CD14-positive monocyte (primary cell): ENCODE results near the gene ARHGAP44. TPM values are rescaled to one million over a fixed set of nuclear protein-coding genes. Genes with fewer than 3 reads are reported as not detected.

Source experiments
- DNase-seq, 3 donors: peaks; one replicate each; pipeline ENCODE4 v3.0.0-alpha.2; 2011 to 2022
- H2AFZ ChIP-seq: 2 replicates; pipeline ENCODE4 v1.6.0; 2012; ENCODE audit warnings: mild to moderate bottlenecking, low read depth, low read length, inconsistent platforms; ENCODE audit not compliant: insufficient read depth, poor library complexity, severe bottlenecking
- H3K27ac ChIP-seq, 2 donors: 1 replicate in 1 of 2; 2 replicates in 1 of 2; pipeline ENCODE4 v1.5.1; 2012 to 2013; ENCODE audit warnings: low read length in 2 of 2, control low read depth in 1 of 2, inconsistent platforms in 1 of 2, low read depth in 1 of 2, mild to moderate bottlenecking in 1 of 2
- H3K27me3 ChIP-seq, 2 donors: one replicate each; pipeline versions ENCODE4 v1.6.0 to v1.6.1; 2011 to 2013; ENCODE audit warnings: low read length in 2 of 2; ENCODE audit not compliant: control insufficient read depth in 2 of 2, insufficient read depth in 2 of 2
- H3K36me3 ChIP-seq, 2 donors: replicated peaks in 1 of 2; 1 replicate in 1 of 2; 2 replicates in 1 of 2; pipeline versions ENCODE4 v1.5.1 to v1.6.1; 2012 to 2013; ENCODE audit warnings: low read length in 2 of 2, control low read depth in 1 of 2, inconsistent platforms in 1 of 2, mild to moderate bottlenecking in 1 of 2; ENCODE audit not compliant: insufficient read depth in 2 of 2, control insufficient read depth in 1 of 2
- H3K4me1 ChIP-seq, 2 donors: 1 replicate in 1 of 2; 2 replicates in 1 of 2; pipeline versions ENCODE4 v1.5.1 to v1.6.1; 2012 to 2013; ENCODE audit warnings: low read length in 2 of 2, control low read depth in 1 of 2, inconsistent platforms in 1 of 2, mild to moderate bottlenecking in 1 of 2, moderate library complexity in 1 of 2; ENCODE audit not compliant: insufficient read depth in 2 of 2, control insufficient read depth in 1 of 2
- H3K4me2 ChIP-seq: replicated peaks from 2 replicates; pipeline ENCODE3; 2012; ENCODE audit warnings: low read length, moderate library complexity, mild to moderate bottlenecking; ENCODE audit not compliant: poor library complexity, severe bottlenecking; ENCODE audit errors: extremely low read depth
- H3K4me3 ChIP-seq, 3 experiments: fragments of 200-600 bp in 1 of 3; sonication (generic) in 1 of 3; replicated peaks in 1 of 3; 1 replicate in 2 of 3; 2 replicates in 1 of 3; pipeline ENCODE4 v1.5.1; 2011 to 2013; ENCODE audit warnings: low read length in 3 of 3, mild to moderate bottlenecking in 3 of 3, control low read depth in 2 of 3, low read depth in 2 of 3, inconsistent platforms in 1 of 3, moderate library complexity in 1 of 3
- H3K79me2 ChIP-seq: 2 replicates; pipeline ENCODE4 v1.6.0; 2012; ENCODE audit warnings: mild to moderate bottlenecking, control low read depth, inconsistent platforms, low read length, moderate library complexity; ENCODE audit not compliant: insufficient read depth
- H3K9ac ChIP-seq: 2 replicates; pipeline ENCODE4 v1.6.0; 2017; ENCODE audit warnings: low read length, mild to moderate bottlenecking; ENCODE audit not compliant: insufficient read depth, poor library complexity, severe bottlenecking
- H3K9me3 ChIP-seq, 2 donors: replicated peaks in 1 of 2; 1 replicate in 1 of 2; 2 replicates in 1 of 2; pipeline versions ENCODE4 v1.5.1 to v1.6.1; 2012 to 2013; ENCODE audit warnings: low read length in 2 of 2, control low read depth in 1 of 2; ENCODE audit not compliant: control insufficient read depth in 1 of 2, insufficient read depth in 1 of 2
- H4K20me1 ChIP-seq: 2 replicates; pipeline ENCODE4 v1.6.0; 2012; ENCODE audit warnings: mild to moderate bottlenecking, low read length, control low read depth, moderate library complexity; ENCODE audit not compliant: insufficient read depth
- H3K27ac Mint-ChIP-seq, 7 donors: one replicate each; pipeline ENCODE4 v1.8.0; 2020; ENCODE audit warnings: mild to moderate bottlenecking in 7 of 7, mixed read lengths in 7 of 7, moderate library complexity in 6 of 7, inconsistent platforms in 2 of 7
- H3K27me3 Mint-ChIP-seq, 3 donors: one replicate each; pipeline ENCODE4 v1.8.0; 2021 to 2022; ENCODE audit warnings: low read depth in 3 of 3, mild to moderate bottlenecking in 3 of 3, mixed read lengths in 3 of 3, moderate library complexity in 3 of 3, inconsistent platforms in 1 of 3
- H3K36me3 Mint-ChIP-seq, 2 donors: one replicate each; pipeline ENCODE4 v1.8.0; 2020; ENCODE audit warnings: mixed read lengths in 2 of 2, inconsistent platforms in 1 of 2, mild to moderate bottlenecking in 1 of 2
- H3K4me1 Mint-ChIP-seq: one replicate; pipeline ENCODE4 v1.8.0; 2020; ENCODE audit warnings: mild to moderate bottlenecking, mixed read lengths
- H3K4me3 Mint-ChIP-seq, 2 donors: one replicate each; pipeline ENCODE4 v1.8.0; 2020; ENCODE audit warnings: mild to moderate bottlenecking in 2 of 2, mixed read lengths in 2 of 2, moderate library complexity in 1 of 2
- H3K9me3 Mint-ChIP-seq, 7 donors: one replicate each; pipeline ENCODE4 v1.8.0; 2020 to 2022; ENCODE audit warnings: mixed read lengths in 7 of 7, mild to moderate bottlenecking in 6 of 7, moderate library complexity in 6 of 7, inconsistent platforms in 2 of 7
- CTCF ChIP-seq: fragments of 200-600 bp; IDR thresholded peaks from one replicate; pipeline ENCODE4 v1.8.0; 2022; ENCODE audit warnings: antibody characterized with exemption, mild to moderate bottlenecking
- WGBS: methylation state at CpG from one replicate; pipeline ENCODE4 v1.1.5; 2013; ENCODE audit warnings: missing lambda C conversion rate; ENCODE audit not compliant: insufficient coverage; 5-methylcytosine and 5-hydroxymethylcytosine counted together
- intact Hi-C, 2 donors: fragments of 100-400 bp; cut with micrococcal nuclease; formaldehyde crosslinking; loops; one replicate each; pipeline versions ENCODE4 v1.15.0 to v1.15.1; 2023
- polyA plus RNA-seq, 3 donors: library from polyadenylated mRNA; depleted of rRNA in 1 of 3; unstranded in 2 of 3; stranded (reverse) in 1 of 3; fragments of 300-500 nt in 2 of 3; fragments of >200 nt in 1 of 3; fragmentation: Illumina TruSeq in 2 of 3; gene quantifications; 1 replicate in 2 of 3; 2 replicates in 1 of 3; pipeline ENCODE4 v1.2.3, GENCODE V29; 2012 to 2021

The ARHGAP44 gene
- polyA plus RNA-seq, 3 donors = not detected

GRCh38 chr17:12936501-12936900 is 147.2 kb downstream of the ARHGAP44 start:
- peaks cover 0 to 2% (median 2%) of the 10 kb centered on the region in 3 donors for H3K27me3 Mint-ChIP-seq
- no peak overlapping the region for H3K4me3 Mint-ChIP-seq
- Histone ChIP-seq H3K79me2 (no peaks in the 10 kb centered on the region), H3K4me3 (no peak overlapping the region), H3K27me3 (no peaks in the 10 kb centered on the region), H3K9me3 (no peaks in the 10 kb centered on the region), H2AFZ (no peak overlapping the region), H3K9ac (no peak overlapping the region), H3K4me1 (no peaks in the 10 kb centered on the region), H3K4me2 (no peak overlapping the region), H3K36me3 (no peaks in the 10 kb centered on the region), H3K27ac (no peak overlapping the region), H4K20me1 (no peaks in the 10 kb centered on the region)
- TF ChIP-seq CTCF = no peak
- intact Hi-C loops = no loop called here
- no peak overlapping the region for H3K27ac Mint-ChIP-seq
- no peaks in the 10 kb centered on the region for H3K36me3 Mint-ChIP-seq
- peaks cover 2 to 18% (median 12%) of the 10 kb centered on the region in 7 donors for H3K9me3 Mint-ChIP-seq
- no peak for DNase-seq
- WGBS = 100% methylated on average over 1 of the region's 3 CpGs
- no peaks in the 10 kb centered on the region for H3K4me1 Mint-ChIP-seq

- Histone ChIP-seq H3K4me2 (no peak overlapping the region), H3K4me1 (no peaks in the 10 kb centered on the region), H3K27ac (no peak overlapping the region), H3K9me3 (peaks cover 5 to 14% of the 10 kb centered on the region in 2 donors), H3K9ac (no peak overlapping the region), H4K20me1 (no peaks in the 10 kb centered on the region), H3K36me3 (no peaks in the 10 kb centered on the region), H3K79me2 (no peaks in the 10 kb centered on the region), H3K27me3 (no peaks in the 10 kb centered on the region), H3K4me3 (no peak overlapping the region), H2AFZ (no peak overlapping the region)
- no peak for TF ChIP-seq CTCF
- Mint-ChIP-seq H3K4me3 (no peak overlapping the region), H3K36me3 (no peaks in the 10 kb centered on the region), H3K9me3 (peaks cover 0 to 22% (median 10%) of the 10 kb centered on the region in 7 donors), H3K27me3 (peaks cover 0 to 2% (median 2%) of the 10 kb centered on the region in 3 donors), H3K4me1 (no peaks in the 10 kb centered on the region), H3K27ac (no peak overlapping the region)
- intact Hi-C loops = no loop called here
- DNase-seq = no peak
- WGBS = 100% methylated on average over 1 of the region's 2 CpGs
Measured at GRCh38 chr17:12940699-12941098, 151.4 kb downstream of the ARHGAP44 start.
